Nephron (organoid): Measurements from ENCODE around the gene KIRREL1.

Experiments
- H3K27ac Mint-ChIP-seq, 3 experiments: 2 replicates each; pipeline ENCODE4 v1.8.0; 2020; ENCODE audit warnings: mixed read lengths in 3 of 3, mild to moderate bottlenecking in 2 of 3, moderate library complexity in 1 of 3
- H3K27me3 Mint-ChIP-seq: 2 replicates; pipeline ENCODE4 v1.8.0; 2021; ENCODE audit warnings: low read depth, mild to moderate bottlenecking, moderate library complexity, mixed read lengths
- H3K36me3 Mint-ChIP-seq: 2 replicates; pipeline ENCODE4 v1.8.0; 2020; ENCODE audit warnings: low read depth, mixed read lengths
- H3K4me1 Mint-ChIP-seq: 2 replicates; pipeline ENCODE4 v1.8.0; 2020; ENCODE audit warnings: mixed read lengths
- H3K4me3 Mint-ChIP-seq, 3 experiments: 2 replicates each; pipeline ENCODE4 v1.8.0; 2020; ENCODE audit warnings: mild to moderate bottlenecking in 3 of 3, mixed read lengths in 3 of 3, moderate library complexity in 2 of 3
- H3K9me3 Mint-ChIP-seq: 2 replicates; pipeline ENCODE4 v1.8.0; 2020; ENCODE audit warnings: mixed read lengths
- CTCF ChIP-seq, 3 experiments: fragments of 200-600 bp; sonication (generic); IDR thresholded peaks; one replicate each; pipeline ENCODE4 v1.5.0; 2021; ENCODE audit warnings: antibody characterized with exemption in 3 of 3; ENCODE audit not compliant: unreplicated experiment in 3 of 3

The KIRREL1 gene

GRCh38 chr1:158016651-158017335 lies 23.3 kb downstream of the KIRREL1 start:
- peak overlapping the region; percentile 96 to 97 (median 97) for H3K27ac Mint-ChIP-seq
- H3K27me3 Mint-ChIP-seq: no peaks in the 10 kb centered on the region
- H3K4me1 Mint-ChIP-seq: peaks cover 97% of the 10 kb centered on the region
- no peaks in the 10 kb centered on the region for H3K9me3 Mint-ChIP-seq
- TF ChIP-seq CTCF (IDR thresholded peaks at IDR 0.05; ENCODE audit: unreplicated experiment in 3 of 3): no peak
- peaks cover 12% of the 10 kb centered on the region for H3K36me3 Mint-ChIP-seq
- H3K4me3 Mint-ChIP-seq: peak overlapping the region in 2 of 3 experiments; percentile 4 to 10

- Mint-ChIP-seq H3K27me3 (no peaks in the 10 kb centered on the region), H3K9me3 (no peaks in the 10 kb centered on the region), H3K4me1 (peaks cover 94% of the 10 kb centered on the region), H3K36me3 (peaks cover 13% of the 10 kb centered on the region), H3K27ac (peak overlapping the region; percentile 96 to 99 (median 98)), H3K4me3 (peak overlapping the region; percentile 39 to 57 (median 40))
- no peak for TF ChIP-seq CTCF (IDR thresholded peaks at IDR 0.05; ENCODE audit: unreplicated experiment in 3 of 3)
Observed at GRCh38 chr1:158017800-158018595, 24.6 kb downstream of the KIRREL1 start.

DNA sequence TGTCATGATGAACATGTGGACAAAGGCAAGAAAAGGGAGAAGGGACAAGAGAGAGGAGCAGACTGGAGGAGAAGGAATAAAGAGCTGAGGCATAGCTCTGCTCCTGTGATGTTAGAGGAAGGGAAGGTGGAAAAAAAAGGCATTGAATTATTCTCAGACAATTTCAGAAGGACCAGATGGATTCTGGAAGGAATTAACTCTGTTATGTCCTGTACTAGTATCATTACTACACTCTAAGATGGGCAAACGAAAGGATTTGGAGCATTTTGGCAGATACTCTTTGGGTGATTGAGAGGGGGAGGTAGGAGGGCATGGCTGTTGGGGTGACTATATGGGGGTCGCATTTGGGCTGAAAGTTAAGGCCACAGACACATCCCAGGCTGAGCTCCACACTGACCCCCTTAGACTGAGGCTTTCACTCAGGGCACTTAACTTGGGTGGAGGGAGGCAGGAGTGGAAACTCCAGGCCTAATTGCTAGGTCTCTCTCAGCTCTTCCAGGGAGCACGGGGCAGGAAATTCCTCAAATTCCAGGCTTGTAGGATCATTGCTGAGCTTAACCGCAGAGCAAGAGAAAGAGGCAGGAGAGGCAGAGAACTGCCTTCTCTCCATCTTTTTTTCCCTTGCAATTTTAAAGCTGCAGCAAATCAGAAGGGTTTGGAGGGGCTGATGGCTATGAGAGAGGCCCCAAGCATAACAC lies 25.9 kb downstream of the KIRREL1 start:
- no peaks in the 10 kb centered on the region for H3K9me3 Mint-ChIP-seq
- peaks cover 21% of the 10 kb centered on the region for H3K36me3 Mint-ChIP-seq
- no peak for TF ChIP-seq CTCF (IDR thresholded peaks at IDR 0.05; ENCODE audit: unreplicated experiment in 3 of 3)
- no peaks in the 10 kb centered on the region for H3K27me3 Mint-ChIP-seq
- peak overlapping the region; percentile 96 to 99 (median 98) for H3K27ac Mint-ChIP-seq
- H3K4me1 Mint-ChIP-seq: peaks cover 90% of the 10 kb centered on the region
- peak overlapping the region; percentile 8 to 68 (median 18) for H3K4me3 Mint-ChIP-seq

- Mint-ChIP-seq H3K27me3 (no peaks in the 10 kb centered on the region), H3K4me1 (peaks cover 89% of the 10 kb centered on the region), H3K27ac (peak overlapping the region; percentile 96 to 99 (median 98)), H3K4me3 (peak overlapping the region; percentile 8 to 68 (median 18)), H3K36me3 (peaks cover 22% of the 10 kb centered on the region), H3K9me3 (no peaks in the 10 kb centered on the region)
- no peak for TF ChIP-seq CTCF (IDR thresholded peaks at IDR 0.05; ENCODE audit: unreplicated experiment in 3 of 3)
Observed at GRCh38 chr1:158020259-158020885, 26.9 kb downstream of the KIRREL1 start.

DNA sequence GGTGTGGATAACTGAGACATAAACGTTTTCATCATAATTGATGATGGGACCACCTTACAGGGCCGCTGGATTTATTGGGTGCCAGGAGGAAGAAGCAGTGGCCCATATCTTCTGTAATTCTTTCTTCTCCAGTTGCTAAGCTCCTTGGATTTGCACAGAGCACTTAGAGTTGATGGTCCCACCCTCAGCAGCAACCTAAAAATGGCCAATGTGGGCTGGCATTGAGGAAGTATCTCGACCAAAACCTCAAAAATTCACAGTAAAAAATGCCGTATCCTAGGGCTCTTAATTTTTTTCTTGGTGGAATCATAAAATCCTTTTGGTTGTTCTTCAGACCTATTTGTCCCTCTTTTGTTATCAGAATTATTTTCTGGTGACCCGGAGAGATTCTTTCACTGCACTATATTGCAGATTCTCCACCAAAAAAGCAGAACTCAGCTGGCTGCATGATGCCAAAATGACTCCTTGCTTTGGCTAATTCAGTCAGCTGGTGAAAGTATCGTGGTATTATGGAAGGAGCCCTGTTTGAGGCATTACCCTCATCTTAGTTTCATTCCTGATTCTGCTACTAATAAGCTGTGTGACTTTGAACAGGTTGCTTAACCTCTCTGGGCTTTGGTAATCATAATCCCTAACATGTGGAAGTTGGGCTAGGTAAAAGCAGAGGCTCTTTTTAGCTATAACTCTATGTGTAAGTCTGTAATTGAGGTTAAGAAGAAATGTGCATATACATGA lies 27.6 kb downstream of the KIRREL1 start:
- TF ChIP-seq CTCF (IDR thresholded peaks at IDR 0.05; ENCODE audit: unreplicated experiment in 3 of 3): no peak
- H3K9me3 Mint-ChIP-seq: no peaks in the 10 kb centered on the region
- H3K4me1 Mint-ChIP-seq: peaks cover 88% of the 10 kb centered on the region
- H3K4me3 Mint-ChIP-seq: no peak overlapping the region
- H3K36me3 Mint-ChIP-seq: peaks cover 26% of the 10 kb centered on the region
- H3K27ac Mint-ChIP-seq: peak overlapping the region; percentile 96 to 99 (median 98)
- H3K27me3 Mint-ChIP-seq: no peaks in the 10 kb centered on the region
